Measurements from ENCODE around the gene PRDM16.

Gene PRDM16

DNA sequence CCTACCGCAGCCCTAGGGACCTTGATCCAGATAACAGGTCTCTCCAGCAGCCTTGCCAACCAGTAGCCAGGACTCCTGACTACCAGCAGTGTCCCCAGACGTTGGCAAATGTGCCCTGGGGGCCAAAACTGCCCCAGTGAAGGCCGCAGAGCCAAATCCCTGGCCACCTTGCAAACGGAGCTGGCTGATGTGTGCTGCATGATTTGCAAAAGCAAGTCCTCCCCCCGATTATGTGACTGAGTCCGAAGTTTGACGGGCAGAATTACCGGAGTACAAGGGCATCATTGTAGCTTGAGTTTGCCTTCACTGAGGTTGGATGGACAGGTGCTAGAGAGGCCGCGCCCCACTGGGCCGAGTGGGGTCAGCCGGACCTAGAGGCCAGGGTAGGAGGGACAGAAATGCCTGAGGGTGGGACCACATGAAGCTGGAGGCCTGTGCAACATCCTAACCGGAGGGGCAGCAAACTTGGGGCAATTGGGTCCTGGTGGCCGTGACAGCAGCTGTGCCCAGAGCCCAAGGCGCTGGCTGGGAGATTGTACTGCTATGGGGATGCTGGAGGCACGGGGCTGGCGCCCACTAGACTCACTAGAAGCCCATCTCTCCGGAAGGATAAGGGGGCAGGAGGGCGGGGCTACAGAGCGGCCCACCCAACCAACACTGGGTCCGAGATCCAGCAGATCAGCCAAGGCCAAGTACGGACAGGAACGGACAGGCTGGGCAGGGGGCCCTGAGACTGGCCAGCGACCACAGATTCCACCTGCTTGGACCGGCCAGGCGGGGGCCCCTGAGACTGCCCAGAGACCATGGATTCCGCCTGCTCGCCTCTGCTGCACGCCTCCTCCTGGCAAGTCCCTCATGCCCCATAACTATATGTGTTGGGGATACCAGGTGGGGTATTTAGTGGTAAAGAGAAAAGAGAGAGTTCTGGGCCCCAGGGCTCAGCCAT, 388.2 kb downstream of the PRDM16 start:
- intact Hi-C loops (cut with micrococcal nuclease), result no loop called here
- no peak overlapping the region for H3K4me3 Mint-ChIP-seq
- H3K4me1 Mint-ChIP-seq (ENCODE audit: low read depth), result peaks cover 9% of the 10 kb centered on the region
- no peak overlapping the region for H3K27ac Mint-ChIP-seq
- H3K36me3 Mint-ChIP-seq (ENCODE audit: low read depth), result no peaks in the 10 kb centered on the region
- H3K9me3 Mint-ChIP-seq, result no peaks in the 10 kb centered on the region
- peaks cover 49% of the 10 kb centered on the region for H3K27me3 Mint-ChIP-seq

DNA sequence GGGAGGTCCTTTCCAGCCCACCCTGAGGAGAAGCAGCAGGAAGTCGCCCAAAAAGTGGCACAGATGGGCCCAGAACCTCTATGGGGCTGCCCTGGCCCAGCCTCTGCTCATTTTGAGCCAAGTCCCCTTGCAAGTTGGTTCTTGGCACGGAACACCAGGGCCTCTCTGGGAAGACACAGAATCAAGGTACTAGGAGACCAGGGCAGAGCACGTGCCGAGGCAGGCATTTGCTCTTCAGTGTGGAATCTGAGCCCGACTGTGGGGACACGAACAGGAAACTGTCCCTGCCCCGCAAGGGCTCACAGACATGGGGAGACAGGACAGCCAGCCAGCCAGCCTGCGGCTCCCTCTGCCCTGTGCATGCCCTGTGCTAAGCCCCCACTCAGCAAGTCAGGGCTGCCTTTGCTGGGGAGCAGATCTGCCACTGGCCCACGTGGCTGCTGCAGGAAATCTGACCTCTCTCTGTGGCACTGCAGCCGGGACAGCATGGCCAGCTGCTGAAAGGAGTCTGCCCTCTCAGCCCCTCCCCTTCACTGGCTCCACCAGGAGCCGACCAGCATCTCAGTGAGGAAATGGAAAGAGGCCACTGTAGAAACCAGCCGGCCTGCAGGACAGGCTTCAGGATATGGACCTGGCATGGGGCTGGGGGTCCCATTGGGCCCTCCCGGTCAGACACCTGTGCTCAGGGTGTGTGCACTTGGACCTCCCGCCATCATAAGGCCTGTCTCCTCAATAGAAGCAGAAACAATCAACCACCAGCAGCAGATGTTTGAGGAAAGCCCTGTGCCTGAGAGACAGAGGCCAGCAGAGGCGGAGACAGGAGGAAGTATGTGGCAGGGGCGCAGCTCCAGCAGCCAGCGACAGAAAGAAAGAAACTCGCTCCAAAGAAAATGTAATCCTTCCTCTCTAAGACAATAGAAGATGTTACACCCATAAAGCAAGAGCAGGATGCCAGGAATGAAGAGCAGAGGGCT, 389.2 kb downstream of the PRDM16 start:
- Mint-ChIP-seq H3K27ac (no peak overlapping the region), H3K9me3 (no peaks in the 10 kb centered on the region), H3K4me3 (no peak overlapping the region), H3K27me3 (peaks cover 41% of the 10 kb centered on the region), H3K4me1 (ENCODE audit: low read depth) (peaks cover 7% of the 10 kb centered on the region), H3K36me3 (ENCODE audit: low read depth) (no peaks in the 10 kb centered on the region)
- intact Hi-C loops (cut with micrococcal nuclease), result no loop called here

DNA sequence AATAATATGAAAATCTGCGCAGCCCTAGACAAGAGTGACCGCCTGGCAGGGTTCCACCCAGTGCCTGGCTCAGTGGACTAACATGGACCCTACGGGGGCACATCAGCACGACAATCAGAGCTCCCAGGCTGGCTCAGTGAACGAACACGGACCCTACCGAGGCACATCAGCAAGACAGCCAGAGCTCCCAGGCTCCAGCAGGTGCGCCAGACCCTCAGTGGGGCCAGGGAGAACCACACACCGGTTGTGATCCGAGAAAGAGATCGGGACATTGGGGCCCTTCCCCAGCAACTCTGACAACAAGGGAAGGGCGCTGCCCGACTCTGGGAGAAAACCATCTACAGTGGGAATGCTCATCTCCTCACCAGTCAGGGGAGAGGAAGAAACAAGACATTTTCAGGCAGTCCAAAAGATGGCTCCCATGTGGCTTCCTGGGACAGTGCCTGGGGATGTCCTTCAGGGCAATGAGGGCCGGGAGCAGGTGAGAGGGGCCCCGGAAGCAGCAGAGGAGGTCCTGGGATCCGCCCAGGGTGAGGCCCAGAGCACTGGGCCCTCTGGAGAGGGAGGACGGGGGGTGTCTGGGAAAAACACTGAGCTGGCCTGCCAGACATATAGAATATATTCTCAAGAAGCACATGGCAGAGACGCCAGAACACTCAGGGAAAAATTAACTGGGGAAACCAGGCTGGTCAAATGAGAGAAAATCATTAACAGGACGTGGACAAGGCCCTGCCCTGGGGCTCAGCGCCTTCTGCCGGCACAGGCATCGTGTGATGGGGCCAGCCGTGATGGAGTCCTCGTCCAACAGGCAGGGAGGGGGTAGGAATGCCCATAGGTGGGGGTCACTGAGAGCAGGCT, 390.3 kb downstream of the PRDM16 start:
- H3K36me3 Mint-ChIP-seq (ENCODE audit: low read depth), result no peaks in the 10 kb centered on the region
- intact Hi-C loops (cut with micrococcal nuclease), result no loop called here
- H3K27ac Mint-ChIP-seq, result no peak overlapping the region
- H3K27me3 Mint-ChIP-seq, result peaks cover 31% of the 10 kb centered on the region
- H3K4me3 Mint-ChIP-seq, result no peak overlapping the region
- peaks cover 5% of the 10 kb centered on the region for H3K4me1 Mint-ChIP-seq (ENCODE audit: low read depth)
- H3K9me3 Mint-ChIP-seq, result no peaks in the 10 kb centered on the region

DNA sequence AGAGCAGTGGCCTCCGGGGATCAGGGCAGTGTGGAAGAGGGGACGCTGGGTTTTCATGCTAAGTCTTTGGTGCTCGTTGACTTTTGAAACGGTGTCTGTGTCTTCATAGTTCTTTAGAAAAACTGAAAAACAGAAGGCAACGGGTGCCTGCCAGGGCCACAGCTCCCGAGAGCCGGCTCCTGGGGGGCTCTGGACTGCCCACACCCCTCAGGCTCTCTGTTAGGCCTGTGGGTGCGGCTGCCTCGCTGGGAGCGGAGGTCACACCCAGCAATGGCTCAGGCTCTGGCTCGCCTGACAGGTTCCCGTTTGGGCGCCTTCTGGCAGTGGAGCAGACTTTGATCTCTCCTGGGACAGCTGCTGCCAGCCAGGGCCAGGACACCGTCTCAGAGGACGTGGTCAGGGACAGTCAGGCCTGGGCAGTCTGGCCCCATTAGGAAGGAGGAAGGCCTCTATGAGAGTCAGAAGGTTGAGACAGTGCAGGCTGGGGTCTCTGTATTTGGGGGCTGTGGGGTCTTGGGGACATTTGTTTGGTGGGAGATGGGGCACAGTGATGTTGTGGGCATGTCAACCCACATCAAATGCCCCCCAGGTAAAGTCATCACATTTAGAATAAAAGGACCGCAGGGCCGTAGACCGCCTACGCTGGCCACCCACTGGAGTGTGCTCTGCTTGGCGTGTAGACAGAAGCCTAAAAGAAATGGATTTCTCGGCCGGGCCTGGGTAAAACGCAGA, 391.1 kb downstream of the PRDM16 start:
- no peak overlapping the region for H3K27ac Mint-ChIP-seq
- peaks cover 28% of the 10 kb centered on the region for H3K27me3 Mint-ChIP-seq
- intact Hi-C loops (cut with micrococcal nuclease), result no loop called here
- no peaks in the 10 kb centered on the region for H3K9me3 Mint-ChIP-seq
- no peaks in the 10 kb centered on the region for H3K36me3 Mint-ChIP-seq (ENCODE audit: low read depth)
- no peak overlapping the region for H3K4me3 Mint-ChIP-seq
- peaks cover 2% of the 10 kb centered on the region for H3K4me1 Mint-ChIP-seq (ENCODE audit: low read depth)

DNA sequence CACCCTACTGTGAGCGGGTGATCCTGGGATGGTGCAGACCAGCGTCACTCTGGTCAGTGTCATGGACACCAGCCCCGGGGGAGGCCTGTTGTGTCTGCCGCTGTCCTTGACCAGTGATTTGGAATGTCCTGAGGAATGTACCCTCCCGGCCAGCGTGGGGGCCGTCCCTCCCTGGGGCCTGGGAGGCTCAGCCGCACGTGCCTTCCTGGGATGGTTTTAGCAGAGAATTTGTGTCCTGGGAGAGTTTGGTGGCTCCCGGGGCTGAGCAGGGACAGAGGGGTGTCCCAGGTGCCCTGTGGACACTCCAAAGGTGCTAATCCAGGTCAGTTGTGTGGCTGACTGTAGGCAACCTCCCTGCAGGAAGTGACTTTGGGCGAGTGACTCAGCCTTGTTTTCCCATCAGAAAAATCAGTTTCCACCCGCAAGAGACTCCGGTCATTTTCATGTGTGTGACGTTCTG, 391.7 kb downstream of the PRDM16 start:
- H3K4me3 Mint-ChIP-seq, result no peak overlapping the region
- intact Hi-C loops (cut with micrococcal nuclease), result no loop called here

DNA sequence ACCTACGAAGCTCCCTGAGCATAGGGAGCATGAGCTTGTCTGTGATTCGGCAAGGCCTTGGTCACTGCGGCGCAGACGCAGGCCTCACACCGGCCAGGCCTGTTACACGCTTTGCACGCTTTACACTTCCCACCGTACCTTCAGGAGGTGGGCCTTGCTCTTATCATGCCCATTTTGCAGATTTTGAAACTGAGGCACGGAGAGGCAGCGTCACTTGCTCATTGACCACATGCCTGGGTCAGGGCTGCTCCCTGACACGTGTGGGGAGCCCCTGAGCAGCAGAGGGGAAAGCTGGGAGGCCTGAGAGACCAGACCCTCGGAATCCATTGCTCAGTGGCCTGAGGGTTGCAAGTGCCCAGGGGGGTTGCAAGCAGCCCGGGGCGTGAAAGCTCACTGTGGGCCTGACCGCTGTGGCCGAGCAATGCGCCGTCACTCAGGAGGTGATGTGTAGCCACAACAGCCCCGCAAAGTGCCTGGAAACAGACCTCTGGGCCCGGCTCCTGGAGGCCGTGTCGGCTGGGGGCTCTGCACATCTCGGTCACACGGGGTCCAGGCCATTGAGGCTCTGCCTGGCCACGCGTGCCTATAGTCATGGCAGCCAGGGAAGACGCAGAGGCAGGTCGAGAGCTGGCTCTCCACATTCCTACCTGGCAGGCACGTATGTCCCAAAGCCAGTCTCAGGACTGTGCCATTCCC, 392.4 kb downstream of the PRDM16 start:
- Mint-ChIP-seq H3K4me3 (no peak overlapping the region), H3K27ac (no peak overlapping the region), H3K9me3 (no peaks in the 10 kb centered on the region), H3K36me3 (ENCODE audit: low read depth) (no peaks in the 10 kb centered on the region), H3K4me1 (ENCODE audit: low read depth) (no peaks in the 10 kb centered on the region), H3K27me3 (peaks cover 17% of the 10 kb centered on the region)
- intact Hi-C loops (cut with micrococcal nuclease), result no loop called here

More for the DNA sequence above, 391.7 kb downstream of the PRDM16 start:
- Mint-ChIP-seq H3K27me3 (peaks cover 22% of the 10 kb centered on the region), H3K9me3 (no peaks in the 10 kb centered on the region), H3K4me1 (ENCODE audit: low read depth) (no peaks in the 10 kb centered on the region), H3K27ac (no peak overlapping the region), H3K36me3 (ENCODE audit: low read depth) (no peaks in the 10 kb centered on the region)

DNA sequence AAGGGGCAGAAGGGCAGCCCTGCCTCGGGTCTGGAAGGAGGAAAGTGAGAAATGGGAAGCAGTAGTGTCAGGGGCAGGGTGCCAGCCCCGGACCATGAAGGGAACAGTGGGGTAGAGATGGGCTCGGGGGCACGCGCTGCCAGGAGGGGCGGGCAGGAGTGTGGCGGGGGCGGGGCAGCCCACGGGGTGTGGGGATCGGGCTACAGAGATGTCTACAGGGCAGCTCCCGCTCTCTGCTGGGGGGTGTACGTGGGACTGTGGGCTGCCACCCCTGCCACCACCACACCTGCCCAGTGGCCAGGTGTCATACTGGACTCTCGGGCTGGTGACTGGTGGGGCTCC, 392.9 kb downstream of the PRDM16 start:
- no peak overlapping the region for H3K27ac Mint-ChIP-seq
- H3K9me3 Mint-ChIP-seq, result no peaks in the 10 kb centered on the region
- H3K36me3 Mint-ChIP-seq (ENCODE audit: low read depth), result no peaks in the 10 kb centered on the region
- no peak overlapping the region for H3K4me3 Mint-ChIP-seq
- intact Hi-C loops (cut with micrococcal nuclease), result no loop called here
- no peaks in the 10 kb centered on the region for H3K4me1 Mint-ChIP-seq (ENCODE audit: low read depth)
- peaks cover 15% of the 10 kb centered on the region for H3K27me3 Mint-ChIP-seq

DNA sequence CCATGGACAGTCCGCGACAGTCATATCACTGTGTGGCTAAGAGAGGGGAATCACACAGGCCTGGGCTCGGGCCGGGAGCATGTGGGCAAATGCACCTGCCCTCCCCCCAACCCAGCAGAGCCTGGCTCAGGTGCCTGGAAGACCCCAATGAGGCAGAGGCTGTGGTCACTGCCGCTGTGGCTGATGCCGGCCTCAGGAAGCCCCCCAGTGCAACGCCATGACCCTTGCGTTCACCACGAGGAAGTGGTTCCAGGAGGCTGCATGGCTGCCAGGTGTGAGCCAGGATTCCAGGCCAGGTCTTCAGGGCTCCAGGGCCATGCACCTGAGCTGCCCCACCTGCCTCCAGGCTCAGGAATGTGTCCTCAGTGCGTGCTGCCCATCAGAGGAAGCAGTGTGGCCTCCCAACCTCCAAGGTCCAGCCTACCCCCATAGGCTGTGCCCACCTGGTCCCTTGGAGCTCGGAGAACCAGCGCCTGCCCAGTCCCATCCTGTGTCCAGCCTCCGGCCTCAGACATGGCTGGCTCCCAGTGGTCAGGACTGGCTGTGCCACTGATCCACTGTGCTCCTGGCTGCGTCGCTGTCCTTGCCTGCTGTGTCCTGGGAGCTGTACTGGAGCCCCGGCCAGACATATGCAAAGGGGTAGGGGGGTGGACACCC, 393.5 kb downstream of the PRDM16 start:
- H3K27me3 Mint-ChIP-seq, result peaks cover 9% of the 10 kb centered on the region
- H3K27ac Mint-ChIP-seq, result no peak overlapping the region
- H3K4me1 Mint-ChIP-seq (ENCODE audit: low read depth), result no peaks in the 10 kb centered on the region
- H3K36me3 Mint-ChIP-seq (ENCODE audit: low read depth), result no peaks in the 10 kb centered on the region
- intact Hi-C loops (cut with micrococcal nuclease), result no loop called here
- H3K4me3 Mint-ChIP-seq, result no peak overlapping the region
- H3K9me3 Mint-ChIP-seq, result no peaks in the 10 kb centered on the region

DNA sequence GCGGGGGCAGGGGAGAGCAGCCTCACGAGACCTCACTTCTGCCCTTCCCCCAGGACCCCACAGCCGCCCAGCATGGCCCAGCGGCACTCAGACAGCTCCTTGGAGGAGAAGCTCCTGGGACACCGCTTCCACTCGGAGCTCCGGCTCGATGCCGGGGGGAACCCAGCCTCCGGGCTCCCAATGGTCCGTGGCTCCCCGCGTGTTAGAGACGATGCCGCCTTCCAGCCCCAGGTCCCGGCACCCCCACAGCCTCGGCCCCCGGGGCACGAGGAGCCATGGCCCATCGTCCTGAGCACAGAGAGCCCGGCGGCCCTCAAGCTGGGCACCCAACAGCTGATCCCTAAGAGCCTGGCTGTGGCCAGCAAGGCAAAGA, 394.0 kb downstream of the PRDM16 start:
- intact Hi-C loops (cut with micrococcal nuclease), result no loop called here
- Mint-ChIP-seq H3K4me1 (ENCODE audit: low read depth) (no peaks in the 10 kb centered on the region), H3K4me3 (no peak overlapping the region), H3K36me3 (ENCODE audit: low read depth) (no peaks in the 10 kb centered on the region), H3K27ac (no peak overlapping the region), H3K27me3 (peaks cover 9% of the 10 kb centered on the region), H3K9me3 (no peaks in the 10 kb centered on the region)

DNA sequence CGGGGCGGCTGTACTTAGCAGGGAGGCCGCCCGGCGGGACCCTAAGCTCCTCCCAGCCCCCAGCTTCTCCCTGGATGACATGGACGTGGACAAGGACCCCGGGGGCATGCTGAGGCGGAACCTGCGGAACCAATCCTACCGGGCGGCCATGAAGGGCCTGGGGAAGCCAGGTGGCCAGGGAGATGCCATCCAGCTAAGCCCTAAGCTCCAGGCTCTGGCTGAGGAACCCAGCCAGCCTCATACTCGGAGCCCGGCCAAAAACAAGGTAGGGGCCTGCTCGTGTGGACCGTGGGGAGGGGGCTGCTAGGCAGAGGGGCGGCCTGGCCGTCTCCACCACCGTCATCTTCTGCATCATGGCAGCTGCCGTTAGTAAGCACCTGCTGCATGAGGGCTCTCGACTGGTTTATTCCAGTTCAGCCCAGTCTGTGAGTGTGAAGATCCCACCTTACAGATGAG, 394.4 kb downstream of the PRDM16 start:
- Mint-ChIP-seq H3K4me3 (no peak overlapping the region), H3K27me3 (peaks cover 7% of the 10 kb centered on the region), H3K9me3 (no peaks in the 10 kb centered on the region), H3K4me1 (ENCODE audit: low read depth) (no peaks in the 10 kb centered on the region), H3K27ac (no peak overlapping the region), H3K36me3 (ENCODE audit: low read depth) (no peaks in the 10 kb centered on the region)
- intact Hi-C loops (cut with micrococcal nuclease), result no loop called here

DNA sequence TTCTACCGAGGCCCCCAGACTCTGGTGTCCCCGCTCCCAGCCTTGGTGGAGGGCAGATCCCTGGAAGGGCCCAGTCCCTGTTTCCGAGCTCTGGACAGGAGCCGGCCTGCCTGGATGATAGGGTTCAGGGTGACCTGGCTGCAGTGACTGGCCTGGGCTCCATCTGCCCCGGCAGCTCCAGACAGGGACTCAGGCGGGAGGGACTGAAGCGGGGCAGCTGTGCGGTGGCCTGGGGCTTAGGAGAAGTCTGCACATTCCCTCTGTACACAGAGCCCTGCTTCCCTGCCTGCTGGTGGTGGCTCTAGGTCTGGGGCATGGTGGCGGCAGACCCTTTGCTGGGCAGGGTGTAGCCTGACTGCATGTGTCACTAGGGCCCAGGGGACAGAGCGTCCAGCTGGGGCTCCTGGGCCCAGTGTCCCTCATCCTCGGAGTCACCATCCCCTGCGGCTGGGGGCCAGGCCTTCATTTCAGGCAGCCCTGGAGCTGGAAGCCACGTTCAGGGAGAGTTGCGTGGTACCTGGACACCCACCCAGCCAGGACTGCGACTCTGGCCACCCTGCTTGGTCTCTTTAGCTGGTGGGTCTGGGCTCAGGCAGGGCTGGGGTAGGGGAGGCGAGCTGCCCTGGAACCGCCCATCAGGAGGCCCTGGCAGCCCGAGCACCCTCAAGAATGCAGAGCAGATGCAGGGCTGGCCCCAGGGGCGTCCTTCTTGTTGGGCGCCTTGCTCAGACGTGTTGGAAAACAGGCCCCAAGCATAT, 395.1 kb downstream of the PRDM16 start:
- intact Hi-C loops (cut with micrococcal nuclease), result no loop called here
- Mint-ChIP-seq H3K27me3 (peaks cover 3% of the 10 kb centered on the region), H3K9me3 (no peaks in the 10 kb centered on the region), H3K4me1 (ENCODE audit: low read depth) (no peaks in the 10 kb centered on the region), H3K27ac (no peak overlapping the region), H3K36me3 (ENCODE audit: low read depth) (no peaks in the 10 kb centered on the region), H3K4me3 (no peak overlapping the region)

DNA sequence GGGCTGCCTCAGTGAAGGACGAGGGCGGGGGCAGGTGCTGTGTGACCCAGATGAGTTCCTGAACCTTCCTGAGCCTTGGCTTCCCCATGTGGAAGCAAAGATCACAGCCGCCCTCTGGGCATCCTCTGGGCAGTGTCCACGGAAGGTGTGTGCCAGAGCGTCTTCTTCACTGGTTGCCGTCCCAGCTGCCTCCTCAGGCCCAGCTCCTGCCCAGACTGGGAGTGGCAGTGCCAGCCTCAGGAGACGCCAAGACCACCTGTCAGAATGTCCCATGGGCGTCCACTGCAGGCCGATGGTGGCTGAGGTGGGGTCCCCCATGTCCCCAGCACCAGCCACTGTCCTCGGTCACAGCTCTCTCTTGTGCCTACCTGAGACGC, 395.6 kb downstream of the PRDM16 start:
- H3K4me1 Mint-ChIP-seq (ENCODE audit: low read depth), result no peaks in the 10 kb centered on the region
- intact Hi-C loops (cut with micrococcal nuclease), result no loop called here
- no peak overlapping the region for H3K27ac Mint-ChIP-seq
- no peaks in the 10 kb centered on the region for H3K9me3 Mint-ChIP-seq
- H3K27me3 Mint-ChIP-seq, result no peaks in the 10 kb centered on the region
- H3K4me3 Mint-ChIP-seq, result no peak overlapping the region
- H3K36me3 Mint-ChIP-seq (ENCODE audit: low read depth), result no peaks in the 10 kb centered on the region

Measured in dendritic cell treated with granulocyte-macrophage colony-stimulating factor and Interleukin-4, amounts not matched to agents 40 ng/mL and 50 ng/mL, for 4 days (primary cell).